GM12872 (cell line): Measurements from ENCODE around the gene ABHD14A.

ENCODE experiments used
- TF ChIP-seq, protein P1 (sequence below): IDR thresholded peaks from 3 replicates; pipeline ENCODE4 v1.5.1; 2011; ENCODE audit warnings: low read depth, mild to moderate bottlenecking, low read length, moderate library complexity; ENCODE audit not compliant: insufficient read depth

ABHD14A gene

DNA sequence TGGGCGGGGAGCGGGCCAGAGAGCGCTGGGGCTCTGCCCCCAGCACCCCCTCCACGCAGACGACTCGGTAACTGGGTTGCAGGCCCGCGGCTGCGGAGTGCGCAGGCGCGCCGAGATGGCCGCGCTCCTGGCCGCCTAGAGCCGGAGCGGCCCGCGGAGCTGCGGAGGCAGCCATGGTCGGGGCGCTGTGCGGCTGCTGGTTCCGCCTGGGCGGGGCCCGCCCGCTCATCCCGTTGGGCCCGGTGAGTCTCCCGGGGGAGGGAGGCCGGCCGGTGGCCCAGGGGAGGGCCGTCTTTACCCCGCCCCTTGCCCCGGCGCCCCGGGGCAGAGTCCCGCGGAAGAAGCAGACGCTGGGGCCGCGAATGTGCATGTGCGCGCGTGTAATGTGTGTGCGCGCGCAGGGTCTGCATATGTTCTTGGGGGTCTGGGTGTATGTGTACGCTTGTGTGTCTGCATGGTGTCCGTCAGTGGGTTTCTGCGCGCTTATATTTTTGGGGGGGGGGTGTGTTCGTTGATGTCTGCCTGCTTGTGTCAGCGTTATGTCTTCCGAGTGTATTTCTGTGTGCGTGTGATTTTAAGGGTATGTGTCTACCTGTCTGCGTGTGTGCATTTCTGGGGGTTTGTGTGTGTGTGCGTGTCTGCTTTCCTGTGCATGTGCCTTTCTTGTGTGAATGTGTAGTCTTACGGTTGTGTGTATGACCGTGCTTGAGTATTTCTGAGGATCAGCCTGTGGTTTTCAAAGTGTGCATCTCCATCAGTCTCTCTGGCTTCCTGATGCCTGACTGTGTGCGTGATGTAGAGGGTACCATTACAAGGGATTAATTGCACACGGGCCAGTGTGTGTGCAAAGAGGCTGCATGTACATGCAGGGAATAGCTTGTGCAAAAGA lies at the start of gene ABHD14A:
TSS of gene ABHD14A (plus strand) at position 102 of the 889 bp plus-strand sequence. CDS start at position 174, 72 bp downstream.
- TF ChIP-seq, protein P1, sequence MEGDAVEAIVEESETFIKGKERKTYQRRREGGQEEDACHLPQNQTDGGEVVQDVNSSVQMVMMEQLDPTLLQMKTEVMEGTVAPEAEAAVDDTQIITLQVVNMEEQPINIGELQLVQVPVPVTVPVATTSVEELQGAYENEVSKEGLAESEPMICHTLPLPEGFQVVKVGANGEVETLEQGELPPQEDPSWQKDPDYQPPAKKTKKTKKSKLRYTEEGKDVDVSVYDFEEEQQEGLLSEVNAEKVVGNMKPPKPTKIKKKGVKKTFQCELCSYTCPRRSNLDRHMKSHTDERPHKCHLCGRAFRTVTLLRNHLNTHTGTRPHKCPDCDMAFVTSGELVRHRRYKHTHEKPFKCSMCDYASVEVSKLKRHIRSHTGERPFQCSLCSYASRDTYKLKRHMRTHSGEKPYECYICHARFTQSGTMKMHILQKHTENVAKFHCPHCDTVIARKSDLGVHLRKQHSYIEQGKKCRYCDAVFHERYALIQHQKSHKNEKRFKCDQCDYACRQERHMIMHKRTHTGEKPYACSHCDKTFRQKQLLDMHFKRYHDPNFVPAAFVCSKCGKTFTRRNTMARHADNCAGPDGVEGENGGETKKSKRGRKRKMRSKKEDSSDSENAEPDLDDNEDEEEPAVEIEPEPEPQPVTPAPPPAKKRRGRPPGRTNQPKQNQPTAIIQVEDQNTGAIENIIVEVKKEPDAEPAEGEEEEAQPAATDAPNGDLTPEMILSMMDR: no peak

DNA sequence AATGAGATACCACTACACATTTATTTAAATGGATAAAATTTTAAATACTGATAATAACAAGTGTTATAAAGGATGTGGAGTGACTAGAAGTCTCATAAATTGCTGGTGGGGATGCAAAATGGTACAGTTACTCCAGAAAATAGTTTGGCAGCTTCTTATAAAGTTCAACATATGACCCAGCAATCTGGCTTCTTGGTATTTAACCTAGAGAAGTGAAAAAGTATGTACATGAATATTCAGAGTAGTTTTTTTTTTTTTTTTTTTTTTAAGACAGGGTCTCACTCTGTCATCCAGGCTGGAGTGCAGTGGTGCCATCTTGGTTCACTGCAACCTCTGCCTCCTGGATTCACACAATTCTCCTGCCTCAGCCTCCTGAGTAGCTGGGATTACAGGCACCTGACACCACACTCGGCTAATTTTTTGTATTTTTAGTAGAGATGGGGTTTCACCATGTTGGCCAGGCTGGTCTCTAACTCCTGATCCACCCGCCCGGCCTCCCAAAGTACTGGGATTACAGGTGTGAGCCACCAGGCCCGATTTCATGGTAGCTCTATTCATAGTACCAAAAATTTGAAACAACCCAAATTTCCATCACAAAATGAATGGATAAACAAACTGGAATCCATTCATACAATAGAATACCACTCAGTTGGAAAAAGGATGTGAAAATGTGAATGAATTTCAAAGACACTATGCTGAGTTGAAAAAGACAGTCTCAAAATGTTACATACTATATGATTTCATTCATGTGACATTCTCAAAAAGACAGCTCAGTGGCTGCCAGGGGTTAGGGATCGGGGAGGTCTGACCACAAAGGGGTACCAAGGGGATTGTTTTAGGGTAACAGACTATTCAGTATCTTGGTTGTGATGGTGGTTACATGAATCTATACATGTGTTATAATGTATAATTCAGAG lies 47.5 kb upstream of the ABHD14A start:
- TF ChIP-seq, protein P1: no peak

DNA sequence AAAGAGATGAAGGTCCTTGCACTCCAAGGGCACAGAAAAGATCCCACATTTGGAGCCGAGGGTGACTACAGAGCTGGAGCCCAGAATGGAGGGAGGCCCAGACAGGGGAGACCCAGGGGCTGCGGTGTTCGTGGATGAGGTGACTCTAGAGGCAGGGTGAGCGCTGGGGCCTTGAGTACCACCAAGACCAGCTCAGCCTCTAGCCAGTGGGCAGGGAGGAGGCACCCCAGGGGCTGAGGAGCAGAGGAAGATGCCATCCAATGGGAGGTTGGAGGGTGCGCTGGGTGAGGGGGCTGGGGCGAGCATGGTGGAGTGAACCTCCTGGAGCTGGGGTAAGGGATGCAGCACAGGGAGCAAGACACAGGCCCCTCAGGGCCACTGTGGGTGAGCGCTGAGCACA lies 46.4 kb upstream of the ABHD14A start:
- TF ChIP-seq, protein P1: no peak

DNA sequence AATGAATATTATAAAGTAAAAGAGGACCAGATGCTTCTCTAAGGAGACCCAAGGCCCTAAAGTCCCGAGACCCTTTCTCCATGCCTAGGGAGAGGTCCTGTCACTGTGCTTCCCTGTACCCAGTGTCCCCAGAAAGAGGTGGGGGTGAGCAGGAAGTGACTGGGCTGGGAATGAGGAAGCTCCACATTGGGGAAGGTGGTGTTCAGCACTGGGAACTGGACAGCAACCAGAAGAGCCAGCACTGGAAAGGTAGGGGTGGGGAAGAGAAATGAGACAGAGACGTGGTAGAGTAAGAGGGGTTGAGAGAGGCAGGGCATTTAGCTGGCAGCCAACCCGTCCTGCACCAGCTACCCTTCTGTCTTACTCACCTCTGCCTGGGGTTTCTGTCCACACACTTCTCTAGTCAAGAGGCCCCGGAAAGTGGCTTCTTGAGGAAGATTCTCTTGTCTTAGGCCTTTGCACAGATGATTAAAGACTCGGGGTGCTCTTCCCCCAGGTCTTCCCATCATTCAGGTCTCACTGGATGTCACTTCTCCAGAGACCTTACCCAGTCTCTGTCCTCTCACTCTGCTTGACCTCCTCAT lies 45.4 kb upstream of the ABHD14A start:
- TF ChIP-seq, protein P1: no peak

DNA sequence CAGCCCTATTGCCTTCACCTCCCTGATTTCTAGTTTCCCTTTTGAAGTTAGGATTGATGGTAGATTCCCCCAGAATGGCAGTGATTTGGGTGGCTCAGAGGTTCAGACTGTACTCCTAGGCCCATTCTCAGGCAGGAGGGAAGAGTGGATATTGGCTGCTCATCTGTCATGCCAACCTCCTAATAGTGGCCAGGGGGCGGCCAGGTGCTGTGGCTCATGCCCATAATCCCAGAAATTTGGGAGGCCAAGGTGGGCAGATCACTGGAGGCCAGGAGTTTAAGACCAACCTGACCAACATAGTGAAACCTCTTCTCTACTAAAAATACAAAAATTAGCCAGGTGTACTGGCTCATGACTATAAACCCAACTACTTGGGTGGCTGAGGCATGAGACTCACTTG lies 44.4 kb upstream of the ABHD14A start:
- TF ChIP-seq, protein P1: no peak

DNA sequence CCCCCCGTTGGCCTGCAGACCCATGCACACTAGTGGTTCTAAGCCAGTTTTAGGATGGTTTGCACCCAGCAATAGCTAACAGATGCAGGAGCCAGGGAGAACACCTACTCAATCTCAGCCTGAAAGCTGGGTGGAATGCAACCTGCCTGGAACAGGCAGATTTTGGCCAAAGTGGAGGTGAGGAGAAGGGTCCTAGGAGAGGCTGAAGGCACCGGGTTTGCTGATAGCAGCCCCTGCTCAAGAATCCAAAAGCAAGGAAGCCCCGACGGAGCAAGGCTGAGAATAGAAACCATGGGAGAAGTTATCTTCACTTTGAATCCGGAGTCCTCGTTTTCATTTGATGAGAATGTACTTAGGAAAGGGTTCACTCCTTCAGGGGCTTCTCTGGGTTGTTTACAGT lies 43.1 kb upstream of the ABHD14A start:
- TF ChIP-seq, protein P1: no peak
